Thyroid gland (tissue), 4 donors: ENCODE data around the gene VSTM4.

Experiments
- CTCF ChIP-seq, 6 experiments: fragments of 200-600 bp in 3 of 6; fragments of 450-650 bp in 3 of 6; sonication (generic) in 3 of 6; IDR thresholded peaks; one replicate each; pipeline ENCODE4 v1.5.1; 2016 to 2019; ENCODE audit warnings: antibody characterized with exemption in 6 of 6, mild to moderate bottlenecking in 2 of 6, inconsistent platforms in 1 of 6, moderate library complexity in 1 of 6
- POLR2A ChIP-seq, 2 donors: fragments of 450-650 bp; IDR thresholded peaks; one replicate each; pipeline ENCODE4 v1.6.1; 2017; ENCODE audit warnings: antibody characterized with exemption in 2 of 2, mild to moderate bottlenecking in 2 of 2, moderate library complexity in 1 of 2

- TF ChIP-seq CTCF (IDR thresholded peaks at IDR 0.05) (no peak), POLR2A (IDR thresholded peaks at IDR 0.05) (no peak)
Observed at GRCh38 chr10:49090696-49091380, 24.5 kb downstream of the VSTM4 start.
